Neuronal stem cell (in vitro differentiated cells): ENCODE measurements around the gene GPR132.
"Not testable (repeated sequence)": the region's sequence is repeated elsewhere in the genome, so short reads cannot be mapped to it uniquely, and the experiment has no call there.

ENCODE experiments used
- DNase-seq: peaks from one replicate; pipeline ENCODE4 v3.0.0-alpha.2; 2013; ENCODE audit warnings: low spot score
- H2AFZ ChIP-seq: one replicate; pipeline ENCODE4 v1.6.1; 2013; ENCODE audit warnings: mild to moderate bottlenecking, low read length, inconsistent platforms
- H2AK5ac ChIP-seq: 2 replicates; pipeline ENCODE4 v1.6.1; 2013; ENCODE audit warnings: low read depth, mild to moderate bottlenecking, inconsistent platforms, low read length, moderate library complexity, mixed read lengths
- H2BK120ac ChIP-seq: 2 replicates; pipeline ENCODE4 v1.6.1; 2013; ENCODE audit warnings: low read depth, mild to moderate bottlenecking, inconsistent platforms, low read length, moderate library complexity, mixed read lengths
- H2BK12ac ChIP-seq: one replicate; pipeline ENCODE4 v1.6.1; 2013; ENCODE audit warnings: low read length, inconsistent platforms
- H2BK15ac ChIP-seq: 2 replicates; pipeline ENCODE4 v1.6.1; 2013; ENCODE audit warnings: mild to moderate bottlenecking, low read length, inconsistent platforms, mixed read lengths
- H2BK5ac ChIP-seq: one replicate; pipeline ENCODE4 v1.6.1; 2013; ENCODE audit warnings: inconsistent platforms, mild to moderate bottlenecking, low read length, moderate library complexity
- H3K14ac ChIP-seq: one replicate; pipeline ENCODE4 v1.6.1; 2013; ENCODE audit warnings: low read length, inconsistent platforms
- H3K18ac ChIP-seq: 2 replicates; pipeline ENCODE4 v1.6.1; 2013; ENCODE audit warnings: low read length, inconsistent platforms
- H3K23ac ChIP-seq: 2 replicates; pipeline ENCODE4 v1.6.1; 2013; ENCODE audit warnings: low read depth, mild to moderate bottlenecking, mixed read lengths, low read length, inconsistent platforms; ENCODE audit not compliant: poor library complexity
- H3K27ac ChIP-seq: replicated peaks from 3 replicates; pipeline ENCODE4 v1.5.1; 2013; ENCODE audit warnings: low read length, inconsistent platforms
- H3K27me3 ChIP-seq, 3 experiments: 2 replicates each; pipeline ENCODE4 v1.6.1; 2013; ENCODE audit warnings: low read length in 3 of 3, mild to moderate bottlenecking in 2 of 3, inconsistent platforms in 1 of 3, low read depth in 1 of 3, mixed read lengths in 1 of 3, moderate library complexity in 1 of 3; ENCODE audit not compliant: control insufficient read depth in 3 of 3, insufficient read depth in 3 of 3
- H3K36me3 ChIP-seq, 2 donors: replicated peaks in 1 of 2; 2 replicates each; pipeline ENCODE4 v1.6.1; 2013; ENCODE audit warnings: low read length in 2 of 2; ENCODE audit not compliant: control insufficient read depth in 2 of 2, insufficient read depth in 2 of 2
- H3K4ac ChIP-seq: 2 replicates; pipeline ENCODE4 v1.6.1; 2013; ENCODE audit warnings: inconsistent platforms, mild to moderate bottlenecking, low read length, moderate library complexity
- H3K4me1 ChIP-seq, 2 donors: 1 replicate in 1 of 2; 2 replicates in 1 of 2; pipeline ENCODE4 v1.6.1; 2013; ENCODE audit warnings: low read length in 2 of 2, low read depth in 1 of 2; ENCODE audit not compliant: control insufficient read depth in 2 of 2, insufficient read depth in 1 of 2
- H3K4me2 ChIP-seq: one replicate; pipeline ENCODE4 v1.6.1; 2013; ENCODE audit warnings: mild to moderate bottlenecking, low read length, inconsistent platforms; ENCODE audit not compliant: insufficient read depth, poor library complexity, severe bottlenecking
- H3K4me3 ChIP-seq, 2 donors: 2 replicates each; pipeline ENCODE4 v1.5.1; 2013; ENCODE audit warnings: low read length in 2 of 2, mild to moderate bottlenecking in 2 of 2, inconsistent platforms in 1 of 2, moderate library complexity in 1 of 2
- H3K79me1 ChIP-seq: one replicate; pipeline ENCODE4 v1.6.1; 2013; ENCODE audit warnings: low read depth, mild to moderate bottlenecking, inconsistent platforms, low read length, moderate library complexity
- H3K9ac ChIP-seq: one replicate; pipeline ENCODE4 v1.6.1; 2013; ENCODE audit warnings: mild to moderate bottlenecking, low read depth, low read length, inconsistent platforms; ENCODE audit not compliant: poor library complexity
- H3K9me3 ChIP-seq, 2 donors: replicated peaks in 1 of 2; 2 replicates each; pipeline versions ENCODE3 to v1.6.1; 2013; ENCODE audit warnings: low read length in 2 of 2, mild to moderate bottlenecking in 2 of 2, inconsistent platforms in 1 of 2, low read depth in 1 of 2, mixed read lengths in 1 of 2, moderate library complexity in 1 of 2; ENCODE audit not compliant: control insufficient read depth in 2 of 2, insufficient read depth in 1 of 2
- H4K8ac ChIP-seq: one replicate; pipeline ENCODE4 v1.6.1; 2013; ENCODE audit warnings: low read depth, mild to moderate bottlenecking, inconsistent platforms, low read length, moderate library complexity
- H4K91ac ChIP-seq: one replicate; pipeline ENCODE4 v1.6.1; 2013; ENCODE audit warnings: low read length, low read depth, mild to moderate bottlenecking, inconsistent platforms; ENCODE audit not compliant: poor library complexity
- whole genome bisulfite sequencing, 2 donors: extraction: QIAGEN DNeasy Blood & Tissue Kit; methylation state at CpG; one replicate each; pipeline ENCODE4 v1.1.7; 2013; ENCODE audit warnings: missing lambda C conversion rate in 2 of 2, mixed read lengths in 1 of 2; ENCODE audit not compliant: insufficient read length in 2 of 2, insufficient replicate concordance in 1 of 2; ENCODE audit errors: extremely low coverage in 2 of 2; 5-methylcytosine and 5-hydroxymethylcytosine counted together

GPR132 gene

DNA sequence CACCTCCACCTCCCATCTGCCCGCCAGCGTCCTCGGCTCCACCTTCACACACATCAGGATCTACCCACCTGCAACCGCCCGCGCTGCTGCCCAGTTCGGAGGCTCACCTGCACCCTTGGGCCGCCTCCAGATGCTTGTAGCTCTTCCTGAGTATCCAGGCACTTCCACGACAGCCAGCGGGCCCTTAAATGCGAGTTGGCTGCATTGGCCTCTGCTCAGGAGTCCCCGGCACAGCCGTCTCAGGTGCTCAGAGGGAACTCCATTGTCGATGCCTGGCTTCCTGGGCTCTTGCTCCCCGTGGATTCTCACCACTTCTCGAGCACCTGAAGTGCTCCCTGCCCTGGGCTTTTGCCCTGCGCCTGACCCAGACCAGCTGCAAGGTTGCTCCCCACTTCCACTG lies 22.4 kb downstream of the GPR132 start:
- Histone ChIP-seq H2BK12ac (no peak overlapping the region), H3K23ac (no peak overlapping the region), H3K4me3 (no peak overlapping the region), H3K27ac (no peak overlapping the region), H3K9ac (peak overlapping the region; percentile 12), H3K36me3 (no peaks in the 10 kb centered on the region), H3K18ac (peak overlapping the region; percentile 31), H3K4me2 (no peak overlapping the region), H3K9me3 (no peaks in the 10 kb centered on the region), H2BK120ac (no peak overlapping the region), H2BK15ac (peak overlapping the region; percentile 92), H3K79me1 (peaks cover 3% of the 10 kb centered on the region), H2BK5ac (peak overlapping the region; percentile 75), H3K4me1 (peaks cover 0 to 1% of the 10 kb centered on the region in 2 donors), H4K8ac (no peak overlapping the region), H3K4ac (no peak overlapping the region), H4K91ac (no peak overlapping the region), H2AK5ac (peak overlapping the region; percentile 88), H3K27me3 (peaks cover 0 to 34% (median 3%) of the 10 kb centered on the region in 3 experiments), H2AFZ (no peak overlapping the region), H3K14ac (no peak overlapping the region)
- no CpG with 5 or more reads among the region's 17 CpGs for WGBS, 2 donors
- DNase-seq, result no peak

DNA sequence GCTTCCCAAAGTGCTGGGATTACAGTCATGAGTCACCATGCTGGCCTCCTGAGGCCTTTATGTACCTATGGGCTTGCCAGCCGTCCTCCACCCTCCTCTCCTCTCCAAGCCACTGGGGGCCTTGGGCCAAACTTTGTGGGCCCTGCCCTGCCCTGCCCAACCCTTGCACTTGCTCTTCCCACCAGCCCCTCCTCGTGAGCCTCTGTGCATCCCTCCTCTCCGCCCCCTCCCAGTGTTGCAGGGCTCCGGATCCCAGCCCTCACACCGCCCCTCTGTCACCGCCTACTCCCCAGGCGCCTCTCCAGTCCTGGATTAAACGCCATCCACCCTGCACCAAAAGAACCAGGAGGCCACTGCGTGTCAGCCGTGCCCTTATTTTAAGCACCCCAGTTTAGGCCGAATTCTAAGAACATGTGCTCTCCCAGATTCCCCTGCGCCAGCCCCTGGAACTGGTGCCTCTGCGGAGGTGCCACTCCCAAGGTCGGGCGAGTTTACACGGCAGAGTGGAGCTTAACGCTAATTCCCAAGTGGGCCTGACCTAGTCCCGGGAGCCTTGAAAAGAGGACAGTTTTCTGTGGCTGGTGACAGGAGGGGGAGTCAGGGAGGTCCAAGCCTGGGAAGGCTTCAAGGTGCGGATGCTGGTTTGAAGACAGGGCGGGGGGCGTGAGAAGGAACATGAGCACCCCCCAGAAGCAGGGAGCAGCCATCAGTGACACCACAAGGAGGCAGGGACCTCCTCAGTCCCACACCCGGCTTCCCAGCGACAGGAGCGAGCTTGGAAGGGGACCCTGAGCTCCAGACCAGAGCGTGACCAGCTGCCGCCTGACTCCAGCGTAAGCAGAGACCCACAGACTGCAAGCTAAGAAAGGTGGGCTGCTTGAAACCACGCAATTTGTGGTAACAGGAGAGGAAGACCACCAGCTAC lies 23.1 kb downstream of the GPR132 start:
- Histone ChIP-seq H3K4ac (no peak overlapping the region), H2BK12ac (no peak overlapping the region), H4K8ac (no peak overlapping the region), H3K36me3 (no peaks in the 10 kb centered on the region), H2BK5ac (peak overlapping the region; percentile 75), H2AFZ (no peak overlapping the region), H2AK5ac (peak overlapping the region; percentile 88), H3K9me3 (no peaks in the 10 kb centered on the region), H4K91ac (no peak overlapping the region), H3K4me3 (peak overlapping the region in 1 of 2 donors; percentile 23), H3K27ac (no peak overlapping the region), H3K14ac (no peak overlapping the region), H3K18ac (peak overlapping the region; percentile 31), H3K27me3 (peaks cover 0 to 28% (median 3%) of the 10 kb centered on the region in 3 experiments), H3K4me1 (peaks cover 0 to 1% of the 10 kb centered on the region in 2 donors), H2BK120ac (peak overlapping the region; percentile 72), H3K23ac (no peak overlapping the region), H3K9ac (no peak overlapping the region), H3K4me2 (no peak overlapping the region), H2BK15ac (peak overlapping the region; percentile 92), H3K79me1 (no peaks in the 10 kb centered on the region)
- no peak for DNase-seq
- no CpG with 5 or more reads among the region's 28 CpGs for WGBS, 2 donors

GRCh38 chr14:105039458-105040205 lies 25.6 kb downstream of the GPR132 start:
- Histone ChIP-seq H3K4me2 (no peak overlapping the region), H3K4ac (no peak overlapping the region), H3K18ac (no peak overlapping the region), H2BK15ac (no peak overlapping the region), H2BK120ac (no peak overlapping the region), H2BK5ac (no peak overlapping the region), H3K14ac (no peak overlapping the region), H3K27ac (no peak overlapping the region), H4K91ac (no peak overlapping the region), H3K27me3 (peaks cover 0 to 33% (median 0%) of the 10 kb centered on the region in 3 experiments), H2AK5ac (no peak overlapping the region), H3K9me3 (no peaks in the 10 kb centered on the region), H3K23ac (no peak overlapping the region), H3K36me3 (no peaks in the 10 kb centered on the region), H3K4me1 (no peaks in the 10 kb centered on the region), H3K79me1 (no peaks in the 10 kb centered on the region), H2AFZ (no peak overlapping the region), H2BK12ac (no peak overlapping the region), H3K4me3 (no peak overlapping the region), H4K8ac (no peak overlapping the region), H3K9ac (no peak overlapping the region)
- no peak for DNase-seq
- WGBS, 2 donors, result no CpG with 5 or more reads among the region's 14 CpGs

- not testable (repeated sequence) for H3K18ac ChIP-seq, H2BK120ac ChIP-seq, H3K79me1 ChIP-seq, H3K4ac ChIP-seq, H2BK15ac ChIP-seq, H3K4me2 ChIP-seq, H3K4me3 ChIP-seq, DNase-seq, H3K4me1 ChIP-seq, H2AFZ ChIP-seq, H3K9ac ChIP-seq, H4K8ac ChIP-seq, H2AK5ac ChIP-seq, H2BK5ac ChIP-seq, H3K36me3 ChIP-seq, H2BK12ac ChIP-seq, H3K23ac ChIP-seq, H3K14ac ChIP-seq, H3K27ac ChIP-seq, H4K91ac ChIP-seq
- Histone ChIP-seq H3K27me3 (peaks cover 5 to 43% (median 20%) of the 10 kb centered on the region in 3 experiments), H3K9me3 (peaks cover 1 to 12% of the 10 kb centered on the region in 2 donors)
- WGBS, 2 donors, result no CpG with 5 or more reads among the region's 2 CpGs
Measured at GRCh38 chr14:105035616-105036015, 29.6 kb downstream of the GPR132 start.
